CD14-positive monocyte (primary cell): Measurements from ENCODE around the gene DNAJB4. TPM values are rescaled to one million over a fixed set of nuclear protein-coding genes. Genes with fewer than 3 reads are reported as not detected.

Source experiments
- DNase-seq, 3 donors: peaks; one replicate each; pipeline ENCODE4 v3.0.0-alpha.2; 2011 to 2022
- H2AFZ ChIP-seq: 2 replicates; pipeline ENCODE4 v1.6.0; 2012; ENCODE audit warnings: mild to moderate bottlenecking, low read depth, low read length, inconsistent platforms; ENCODE audit not compliant: insufficient read depth, poor library complexity, severe bottlenecking
- H3K27ac ChIP-seq, 2 donors: 1 replicate in 1 of 2; 2 replicates in 1 of 2; pipeline ENCODE4 v1.5.1; 2012 to 2013; ENCODE audit warnings: low read length in 2 of 2, control low read depth in 1 of 2, inconsistent platforms in 1 of 2, low read depth in 1 of 2, mild to moderate bottlenecking in 1 of 2
- H3K27me3 ChIP-seq, 2 donors: one replicate each; pipeline versions ENCODE4 v1.6.0 to v1.6.1; 2011 to 2013; ENCODE audit warnings: low read length in 2 of 2; ENCODE audit not compliant: control insufficient read depth in 2 of 2, insufficient read depth in 2 of 2
- H3K36me3 ChIP-seq, 2 donors: replicated peaks in 1 of 2; 1 replicate in 1 of 2; 2 replicates in 1 of 2; pipeline versions ENCODE4 v1.5.1 to v1.6.1; 2012 to 2013; ENCODE audit warnings: low read length in 2 of 2, control low read depth in 1 of 2, inconsistent platforms in 1 of 2, mild to moderate bottlenecking in 1 of 2; ENCODE audit not compliant: insufficient read depth in 2 of 2, control insufficient read depth in 1 of 2
- H3K4me1 ChIP-seq, 2 donors: 1 replicate in 1 of 2; 2 replicates in 1 of 2; pipeline versions ENCODE4 v1.5.1 to v1.6.1; 2012 to 2013; ENCODE audit warnings: low read length in 2 of 2, control low read depth in 1 of 2, inconsistent platforms in 1 of 2, mild to moderate bottlenecking in 1 of 2, moderate library complexity in 1 of 2; ENCODE audit not compliant: insufficient read depth in 2 of 2, control insufficient read depth in 1 of 2
- H3K4me2 ChIP-seq: replicated peaks from 2 replicates; pipeline ENCODE3; 2012; ENCODE audit warnings: low read length, moderate library complexity, mild to moderate bottlenecking; ENCODE audit not compliant: poor library complexity, severe bottlenecking; ENCODE audit errors: extremely low read depth
- H3K4me3 ChIP-seq, 3 experiments: fragments of 200-600 bp in 1 of 3; sonication (generic) in 1 of 3; replicated peaks in 1 of 3; 1 replicate in 2 of 3; 2 replicates in 1 of 3; pipeline ENCODE4 v1.5.1; 2011 to 2013; ENCODE audit warnings: low read length in 3 of 3, mild to moderate bottlenecking in 3 of 3, control low read depth in 2 of 3, low read depth in 2 of 3, inconsistent platforms in 1 of 3, moderate library complexity in 1 of 3
- H3K79me2 ChIP-seq: 2 replicates; pipeline ENCODE4 v1.6.0; 2012; ENCODE audit warnings: mild to moderate bottlenecking, control low read depth, inconsistent platforms, low read length, moderate library complexity; ENCODE audit not compliant: insufficient read depth
- H3K9ac ChIP-seq: 2 replicates; pipeline ENCODE4 v1.6.0; 2017; ENCODE audit warnings: low read length, mild to moderate bottlenecking; ENCODE audit not compliant: insufficient read depth, poor library complexity, severe bottlenecking
- H3K9me3 ChIP-seq, 2 donors: replicated peaks in 1 of 2; 1 replicate in 1 of 2; 2 replicates in 1 of 2; pipeline versions ENCODE4 v1.5.1 to v1.6.1; 2012 to 2013; ENCODE audit warnings: low read length in 2 of 2, control low read depth in 1 of 2; ENCODE audit not compliant: control insufficient read depth in 1 of 2, insufficient read depth in 1 of 2
- H4K20me1 ChIP-seq: 2 replicates; pipeline ENCODE4 v1.6.0; 2012; ENCODE audit warnings: mild to moderate bottlenecking, low read length, control low read depth, moderate library complexity; ENCODE audit not compliant: insufficient read depth
- H3K27ac Mint-ChIP-seq, 7 donors: one replicate each; pipeline ENCODE4 v1.8.0; 2020; ENCODE audit warnings: mild to moderate bottlenecking in 7 of 7, mixed read lengths in 7 of 7, moderate library complexity in 6 of 7, inconsistent platforms in 2 of 7
- H3K27me3 Mint-ChIP-seq, 3 donors: one replicate each; pipeline ENCODE4 v1.8.0; 2021 to 2022; ENCODE audit warnings: low read depth in 3 of 3, mild to moderate bottlenecking in 3 of 3, mixed read lengths in 3 of 3, moderate library complexity in 3 of 3, inconsistent platforms in 1 of 3
- H3K36me3 Mint-ChIP-seq, 2 donors: one replicate each; pipeline ENCODE4 v1.8.0; 2020; ENCODE audit warnings: mixed read lengths in 2 of 2, inconsistent platforms in 1 of 2, mild to moderate bottlenecking in 1 of 2
- H3K4me1 Mint-ChIP-seq: one replicate; pipeline ENCODE4 v1.8.0; 2020; ENCODE audit warnings: mild to moderate bottlenecking, mixed read lengths
- H3K4me3 Mint-ChIP-seq, 2 donors: one replicate each; pipeline ENCODE4 v1.8.0; 2020; ENCODE audit warnings: mild to moderate bottlenecking in 2 of 2, mixed read lengths in 2 of 2, moderate library complexity in 1 of 2
- H3K9me3 Mint-ChIP-seq, 7 donors: one replicate each; pipeline ENCODE4 v1.8.0; 2020 to 2022; ENCODE audit warnings: mixed read lengths in 7 of 7, mild to moderate bottlenecking in 6 of 7, moderate library complexity in 6 of 7, inconsistent platforms in 2 of 7
- WGBS: methylation state at CpG from one replicate; pipeline ENCODE4 v1.1.5; 2013; ENCODE audit warnings: missing lambda C conversion rate; ENCODE audit not compliant: insufficient coverage; 5-methylcytosine and 5-hydroxymethylcytosine counted together
- intact Hi-C, 2 donors: fragments of 100-400 bp; cut with micrococcal nuclease; formaldehyde crosslinking; loops; one replicate each; pipeline versions ENCODE4 v1.15.0 to v1.15.1; 2023
- polyA plus RNA-seq, 3 donors: library from polyadenylated mRNA; depleted of rRNA in 1 of 3; unstranded in 2 of 3; stranded (reverse) in 1 of 3; fragments of 300-500 nt in 2 of 3; fragments of >200 nt in 1 of 3; fragmentation: Illumina TruSeq in 2 of 3; gene quantifications; 1 replicate in 2 of 3; 2 replicates in 1 of 3; pipeline ENCODE4 v1.2.3, GENCODE V29; 2012 to 2021
- TF ChIP-seq, protein P1 (sequence below): fragments of 200-600 bp; IDR thresholded peaks from one replicate; pipeline ENCODE4 v1.8.0; 2022; ENCODE audit warnings: antibody characterized with exemption, mild to moderate bottlenecking

Gene DNAJB4
- polyA plus RNA-seq, 3 donors, result 2.8 to 4.0 (median 3.6) TPM

DNA sequence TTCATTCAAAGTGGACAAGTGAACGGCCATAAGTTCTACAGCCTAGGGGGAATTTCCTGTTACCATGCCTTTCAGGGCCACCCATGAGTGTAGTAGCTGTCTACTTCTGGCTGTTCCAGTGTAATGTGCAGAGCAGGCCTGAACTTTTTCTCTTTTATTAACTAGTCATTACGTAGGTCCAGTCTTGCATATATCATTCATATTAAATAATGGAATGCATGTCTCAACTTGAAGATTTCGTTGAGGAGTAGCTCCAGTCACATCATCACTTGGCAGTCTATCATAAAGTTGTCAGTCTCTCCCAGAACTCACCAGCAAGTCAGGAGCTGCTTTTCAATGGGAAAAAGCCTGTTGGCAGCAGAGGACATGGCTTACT is 29.0 kb downstream of the DNAJB4 start:
- no peaks in the 10 kb centered on the region for H3K4me1 Mint-ChIP-seq
- H3K4me3 Mint-ChIP-seq, result no peak overlapping the region
- H4K20me1 ChIP-seq, result no peaks in the 10 kb centered on the region
- H3K9me3 Mint-ChIP-seq, result no peaks in the 10 kb centered on the region
- H3K4me3 ChIP-seq, result no peak overlapping the region
- no peaks in the 10 kb centered on the region for H3K79me2 ChIP-seq
- H3K9me3 ChIP-seq, result no peaks in the 10 kb centered on the region
- no peaks in the 10 kb centered on the region for H3K27me3 ChIP-seq
- intact Hi-C loops, result no loop called here
- H3K9ac ChIP-seq, result no peak overlapping the region
- no peak overlapping the region for H3K27ac ChIP-seq
- H3K27ac Mint-ChIP-seq, result no peak overlapping the region
- no peak for DNase-seq
- WGBS, result no CpG with 5 or more reads among the region's 3 CpGs
- H3K36me3 Mint-ChIP-seq, result no peaks in the 10 kb centered on the region
- no peak overlapping the region for H2AFZ ChIP-seq
- TF ChIP-seq, protein P1, sequence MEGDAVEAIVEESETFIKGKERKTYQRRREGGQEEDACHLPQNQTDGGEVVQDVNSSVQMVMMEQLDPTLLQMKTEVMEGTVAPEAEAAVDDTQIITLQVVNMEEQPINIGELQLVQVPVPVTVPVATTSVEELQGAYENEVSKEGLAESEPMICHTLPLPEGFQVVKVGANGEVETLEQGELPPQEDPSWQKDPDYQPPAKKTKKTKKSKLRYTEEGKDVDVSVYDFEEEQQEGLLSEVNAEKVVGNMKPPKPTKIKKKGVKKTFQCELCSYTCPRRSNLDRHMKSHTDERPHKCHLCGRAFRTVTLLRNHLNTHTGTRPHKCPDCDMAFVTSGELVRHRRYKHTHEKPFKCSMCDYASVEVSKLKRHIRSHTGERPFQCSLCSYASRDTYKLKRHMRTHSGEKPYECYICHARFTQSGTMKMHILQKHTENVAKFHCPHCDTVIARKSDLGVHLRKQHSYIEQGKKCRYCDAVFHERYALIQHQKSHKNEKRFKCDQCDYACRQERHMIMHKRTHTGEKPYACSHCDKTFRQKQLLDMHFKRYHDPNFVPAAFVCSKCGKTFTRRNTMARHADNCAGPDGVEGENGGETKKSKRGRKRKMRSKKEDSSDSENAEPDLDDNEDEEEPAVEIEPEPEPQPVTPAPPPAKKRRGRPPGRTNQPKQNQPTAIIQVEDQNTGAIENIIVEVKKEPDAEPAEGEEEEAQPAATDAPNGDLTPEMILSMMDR, result no peak
- H3K36me3 ChIP-seq, result no peaks in the 10 kb centered on the region
- no peaks in the 10 kb centered on the region for H3K4me1 ChIP-seq
- no peak overlapping the region for H3K4me2 ChIP-seq
- peaks cover 0 to 3% (median 0%) of the 10 kb centered on the region in 3 donors for H3K27me3 Mint-ChIP-seq

DNA sequence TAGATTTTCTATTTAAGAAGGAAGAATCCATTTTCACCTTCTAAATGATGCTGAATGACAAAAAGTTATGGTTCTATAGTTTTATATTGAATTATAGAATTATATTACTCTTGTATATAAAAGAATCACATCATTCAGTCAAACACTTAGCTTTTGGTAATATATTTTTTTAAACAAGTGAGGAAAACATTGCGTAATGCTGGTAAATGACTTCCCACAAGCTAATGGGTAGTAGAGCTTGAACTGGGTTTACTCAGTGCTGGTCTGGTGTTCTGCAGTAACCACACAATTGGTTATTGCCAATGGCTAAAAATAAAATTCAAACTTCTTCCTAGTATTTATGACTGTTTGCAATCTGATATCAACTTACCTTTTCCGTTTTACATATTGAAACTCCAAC is 30.4 kb downstream of the DNAJB4 start:
- Histone ChIP-seq H3K36me3 (no peaks in the 10 kb centered on the region), H3K79me2 (no peaks in the 10 kb centered on the region), H3K27me3 (no peaks in the 10 kb centered on the region), H3K9me3 (no peaks in the 10 kb centered on the region), H3K4me3 (no peak overlapping the region), H3K27ac (no peak overlapping the region), H2AFZ (no peak overlapping the region), H3K4me1 (no peaks in the 10 kb centered on the region), H4K20me1 (no peaks in the 10 kb centered on the region), H3K9ac (no peak overlapping the region), H3K4me2 (no peak overlapping the region)
- no peaks in the 10 kb centered on the region for H3K27me3 Mint-ChIP-seq
- no peak overlapping the region for H3K4me3 Mint-ChIP-seq
- no peaks in the 10 kb centered on the region for H3K4me1 Mint-ChIP-seq
- H3K9me3 Mint-ChIP-seq, result no peaks in the 10 kb centered on the region
- no peaks in the 10 kb centered on the region for H3K36me3 Mint-ChIP-seq
- 100% methylated on average over 1 of the region's 2 CpGs for WGBS
- TF ChIP-seq, protein P1, result no peak
- no peak for DNase-seq
- no peak overlapping the region for H3K27ac Mint-ChIP-seq
- intact Hi-C loops, result no loop called here
